SK-N-SH treated with all-trans-retinoic acid at 6 μM for 48 hours (cell line): ENCODE data around the gene ABCF3.

Experiments used
- ARNTL ChIP-seq: fragments of 450-650 bp; formaldehyde crosslinking; IDR thresholded peaks from 2 replicates; pipeline ENCODE4 v1.5.0; 2020; ENCODE audit warnings: low read depth, mild to moderate bottlenecking, moderate library complexity, borderline replicate concordance
- GLIS3 ChIP-seq: fragments of 250-450 bp; sonication (Bioruptor Pico); IDR thresholded peaks from 2 replicates; pipeline ENCODE4 v1.5.0; 2020; ENCODE audit warnings: mild to moderate bottlenecking, moderate library complexity
- RARB ChIP-seq: fragments of 250-450 bp; sonication (Bioruptor Pico); IDR thresholded peaks from 2 replicates; pipeline ENCODE4 v1.8.0; 2021; ENCODE audit warnings: mild to moderate bottlenecking, moderate library complexity
- ZC3H10 ChIP-seq: fragments of 250-450 bp; sonication (Bioruptor Pico); IDR thresholded peaks from 2 replicates; pipeline ENCODE4 v1.5.1; 2021; ENCODE audit warnings: mild to moderate bottlenecking, moderate library complexity
- ZFP3 ChIP-seq: fragments of 250-450 bp; sonication (Bioruptor Pico); IDR thresholded peaks from 2 replicates; pipeline ENCODE4 v1.5.0; 2020; ENCODE audit warnings: mild to moderate bottlenecking, moderate library complexity
- ZFP30 ChIP-seq: fragments of 450-650 bp; formaldehyde crosslinking; IDR thresholded peaks from 2 replicates; pipeline ENCODE4 v1.5.0; 2022; ENCODE audit warnings: mild to moderate bottlenecking, moderate library complexity
- ZNF565 ChIP-seq: fragments of 450-650 bp; formaldehyde crosslinking; conservative IDR thresholded peaks from 2 replicates; pipeline ENCODE4 v1.5.0; 2020; ENCODE audit warnings: low read depth, mild to moderate bottlenecking, moderate library complexity
- TF ChIP-seq, protein P1 (sequence below): fragments of 250-450 bp; sonication (Bioruptor Pico); IDR thresholded peaks from 2 replicates; pipeline ENCODE4 v1.8.0; 2020; ENCODE audit warnings: mild to moderate bottlenecking, moderate library complexity, borderline replicate concordance
- TF ChIP-seq, protein P2 (sequence below): fragments of 250-450 bp; sonication (Bioruptor Pico); IDR thresholded peaks from 2 replicates; pipeline ENCODE4 v1.5.0; 2020; ENCODE audit warnings: mild to moderate bottlenecking, moderate library complexity

DNA sequence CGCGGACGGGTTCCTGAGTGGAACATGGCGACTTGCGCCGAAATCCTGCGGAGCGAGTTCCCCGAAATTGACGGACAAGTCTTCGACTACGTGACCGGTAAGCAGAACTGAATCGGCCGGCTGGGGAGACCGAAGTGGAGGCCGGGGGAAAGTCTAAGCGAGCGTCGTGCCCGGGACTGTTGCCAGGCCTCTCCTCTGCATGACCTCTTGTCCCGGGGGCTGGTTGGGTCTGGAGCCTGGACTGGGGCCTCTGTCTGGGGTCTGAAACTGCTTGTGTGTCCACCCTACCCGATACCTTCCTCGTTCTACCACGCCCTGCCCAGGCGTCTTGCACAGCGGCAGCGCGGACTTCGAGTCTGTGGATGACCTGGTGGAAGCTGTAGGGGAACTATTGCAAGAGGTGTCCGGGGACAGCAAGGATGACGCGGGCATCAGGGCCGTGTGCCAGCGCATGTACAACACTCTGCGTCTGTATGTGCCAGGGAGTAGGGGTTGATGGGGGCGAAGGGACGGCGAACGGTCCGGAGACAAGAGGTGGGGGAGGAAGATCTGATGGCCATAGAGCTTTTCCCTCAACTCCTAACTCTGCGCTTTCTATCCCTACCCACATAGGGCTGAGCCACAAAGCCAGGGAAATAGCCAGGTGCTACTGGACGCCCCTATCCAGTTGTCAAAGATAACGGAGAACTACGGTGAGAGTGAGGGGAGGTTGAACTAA is at the start of gene ABCF3:
- no peak for TF ChIP-seq GLIS3 (CRISPR knock-in tag)
- no peak for TF ChIP-seq ZFP3 (CRISPR knock-in tag)
- TF ChIP-seq, protein P1, sequence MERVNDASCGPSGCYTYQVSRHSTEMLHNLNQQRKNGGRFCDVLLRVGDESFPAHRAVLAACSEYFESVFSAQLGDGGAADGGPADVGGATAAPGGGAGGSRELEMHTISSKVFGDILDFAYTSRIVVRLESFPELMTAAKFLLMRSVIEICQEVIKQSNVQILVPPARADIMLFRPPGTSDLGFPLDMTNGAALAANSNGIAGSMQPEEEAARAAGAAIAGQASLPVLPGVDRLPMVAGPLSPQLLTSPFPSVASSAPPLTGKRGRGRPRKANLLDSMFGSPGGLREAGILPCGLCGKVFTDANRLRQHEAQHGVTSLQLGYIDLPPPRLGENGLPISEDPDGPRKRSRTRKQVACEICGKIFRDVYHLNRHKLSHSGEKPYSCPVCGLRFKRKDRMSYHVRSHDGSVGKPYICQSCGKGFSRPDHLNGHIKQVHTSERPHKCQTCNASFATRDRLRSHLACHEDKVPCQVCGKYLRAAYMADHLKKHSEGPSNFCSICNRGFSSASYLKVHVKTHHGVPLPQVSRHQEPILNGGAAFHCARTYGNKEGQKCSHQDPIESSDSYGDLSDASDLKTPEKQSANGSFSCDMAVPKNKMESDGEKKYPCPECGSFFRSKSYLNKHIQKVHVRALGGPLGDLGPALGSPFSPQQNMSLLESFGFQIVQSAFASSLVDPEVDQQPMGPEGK (CRISPR knock-in tag), result no peak
- no peak for TF ChIP-seq ARNTL (CRISPR knock-in tag)
- TF ChIP-seq ZFP30 (CRISPR knock-in tag), result no peak
- TF ChIP-seq ZC3H10, result no peak
- no peak for TF ChIP-seq RARB (CRISPR knock-in tag)
- TF ChIP-seq, protein P2, sequence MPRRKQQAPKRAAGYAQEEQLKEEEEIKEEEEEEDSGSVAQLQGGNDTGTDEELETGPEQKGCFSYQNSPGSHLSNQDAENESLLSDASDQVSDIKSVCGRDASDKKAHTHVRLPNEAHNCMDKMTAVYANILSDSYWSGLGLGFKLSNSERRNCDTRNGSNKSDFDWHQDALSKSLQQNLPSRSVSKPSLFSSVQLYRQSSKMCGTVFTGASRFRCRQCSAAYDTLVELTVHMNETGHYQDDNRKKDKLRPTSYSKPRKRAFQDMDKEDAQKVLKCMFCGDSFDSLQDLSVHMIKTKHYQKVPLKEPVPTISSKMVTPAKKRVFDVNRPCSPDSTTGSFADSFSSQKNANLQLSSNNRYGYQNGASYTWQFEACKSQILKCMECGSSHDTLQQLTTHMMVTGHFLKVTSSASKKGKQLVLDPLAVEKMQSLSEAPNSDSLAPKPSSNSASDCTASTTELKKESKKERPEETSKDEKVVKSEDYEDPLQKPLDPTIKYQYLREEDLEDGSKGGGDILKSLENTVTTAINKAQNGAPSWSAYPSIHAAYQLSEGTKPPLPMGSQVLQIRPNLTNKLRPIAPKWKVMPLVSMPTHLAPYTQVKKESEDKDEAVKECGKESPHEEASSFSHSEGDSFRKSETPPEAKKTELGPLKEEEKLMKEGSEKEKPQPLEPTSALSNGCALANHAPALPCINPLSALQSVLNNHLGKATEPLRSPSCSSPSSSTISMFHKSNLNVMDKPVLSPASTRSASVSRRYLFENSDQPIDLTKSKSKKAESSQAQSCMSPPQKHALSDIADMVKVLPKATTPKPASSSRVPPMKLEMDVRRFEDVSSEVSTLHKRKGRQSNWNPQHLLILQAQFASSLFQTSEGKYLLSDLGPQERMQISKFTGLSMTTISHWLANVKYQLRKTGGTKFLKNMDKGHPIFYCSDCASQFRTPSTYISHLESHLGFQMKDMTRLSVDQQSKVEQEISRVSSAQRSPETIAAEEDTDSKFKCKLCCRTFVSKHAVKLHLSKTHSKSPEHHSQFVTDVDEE (CRISPR knock-in tag), result no peak
- no peak for TF ChIP-seq ZNF565 (CRISPR knock-in tag)
